HCT116 (cell line): ENCODE data around the gene ANKIB1. TPM values are rescaled to one million over a fixed set of nuclear protein-coding genes. Genes with fewer than 3 reads are reported as not detected.

Source experiments
- ATAC-seq: fragments of 200-7000 bp; cut with Tn5 transposase; 2 replicates; pipeline ENCODE4 v1.9.1; 2020; ENCODE audit warnings: mild to moderate bottlenecking, moderate library complexity
- BruUV-seq: library from RNA; stranded (reverse); fragments of 400-500 nt; replicated peaks from 2 replicates; lab custom pipeline; 2021; lab: Mats Ljungman, UMichigan
- CTCF ChIA-PET: fragments of 300-600 bp; sonication (Branson Sonifier 250); formaldehyde crosslinking; loops from one replicate; lab custom pipeline; 2021; ENCODE audit warnings: antibody characterized with exemption; lab: Charles Lee
- POLR2A ChIA-PET: fragments of 300-600, 350-600 bp; sonication (Branson Sonifier 250); formaldehyde crosslinking; loops from one replicate; lab custom pipeline; 2021; ENCODE audit warnings: antibody characterized with exemption; lab: Charles Lee
- RAD21 ChIA-PET, 2 experiments: fragments of 300-600 bp; sonication (Branson Sonifier 250); formaldehyde crosslinking; loops; one replicate each; lab custom pipeline; 2023; ENCODE audit warnings: low total read pairs in 2 of 2; ENCODE audit not compliant: uncharacterized antibody in 2 of 2, unreplicated experiment in 2 of 2, low non-redundant PET in 1 of 2; lab: Charles Lee
- DNase-seq: peaks from one replicate; pipeline ENCODE4 v3.0.0-alpha.2; 2010; ENCODE audit warnings: low read depth, low spot score
- H2AFZ ChIP-seq: fragments of 200-600 bp; shearing (Covaris generic), sonication (generic); 2 replicates; pipeline ENCODE4 v1.6.1; 2017; ENCODE audit warnings: low read depth, mixed run types, mixed read lengths, antibody characterized with exemption, low read length; ENCODE audit not compliant: poor library complexity, severe bottlenecking
- H3K27ac ChIP-seq: 2 replicates; pipeline ENCODE4 v1.5.1; 2012; ENCODE audit warnings: low read depth, low read length
- H3K27me3 ChIP-seq: fragments of 200-600 bp; sonication (generic); 2 replicates; pipeline ENCODE4 v1.6.1; 2016; ENCODE audit warnings: mixed run types, low read length, mixed read lengths; ENCODE audit not compliant: insufficient read depth
- H3K36me3 ChIP-seq, 2 experiments: fragments of 200-500 bp in 1 of 2; fragments of 200-600 bp in 1 of 2; sonication (Bioruptor generic) in 1 of 2; sonication (generic) in 1 of 2; 2 replicates each; pipeline versions ENCODE4 v1.5.1 to v1.6.1; 2014 to 2016; ENCODE audit warnings: low read length in 2 of 2, inconsistent platforms in 1 of 2, mixed read lengths in 1 of 2, mixed run types in 1 of 2; ENCODE audit not compliant: insufficient read depth in 2 of 2, control insufficient read depth in 1 of 2
- H3K4me1 ChIP-seq, 2 experiments: fragments of 200-600 bp in 1 of 2; sonication (generic) in 1 of 2; 2 replicates each; pipeline versions ENCODE4 v1.5.1 to v1.6.1; 2012 to 2017; ENCODE audit warnings: low read length in 2 of 2, inconsistent platforms in 1 of 2, mild to moderate bottlenecking in 1 of 2, mixed read lengths in 1 of 2, mixed run types in 1 of 2, moderate library complexity in 1 of 2; ENCODE audit not compliant: insufficient read depth in 2 of 2, control insufficient read depth in 1 of 2
- H3K4me2 ChIP-seq: fragments of 200-600 bp; sonication (generic); 2 replicates; pipeline ENCODE4 v1.6.1; 2017; ENCODE audit warnings: mixed run types, low read length, mixed read lengths
- H3K4me3 ChIP-seq, 2 experiments: fragments of 200-600 bp in 1 of 2; sonication (generic) in 1 of 2; replicated peaks in 1 of 2; 2 replicates each; pipeline ENCODE4 v1.5.1; 2011 to 2016; ENCODE audit warnings: low read length in 2 of 2, control low read depth in 1 of 2, low read depth in 1 of 2, mild to moderate bottlenecking in 1 of 2, mixed read lengths in 1 of 2, mixed run types in 1 of 2
- H3K79me2 ChIP-seq: fragments of 200-600 bp; sonication (generic); 2 replicates; pipeline ENCODE4 v1.6.1; 2017; ENCODE audit warnings: mild to moderate bottlenecking, mixed run types, low read length, moderate library complexity, mixed read lengths; ENCODE audit not compliant: insufficient read depth
- H3K9ac ChIP-seq: fragments of 200-600 bp; sonication (generic); 2 replicates; pipeline ENCODE4 v1.6.1; 2016; ENCODE audit warnings: low read length, mixed read lengths
- H3K9me2 ChIP-seq: fragments of 200-600 bp; sonication (generic), shearing (Covaris generic); 2 replicates; pipeline ENCODE4 v1.6.1; 2017; ENCODE audit warnings: mixed run types, mild to moderate bottlenecking, moderate library complexity; ENCODE audit not compliant: insufficient read depth
- H3K9me3 ChIP-seq, 2 experiments: fragments of 200-500 bp in 1 of 2; fragments of 200-600 bp in 1 of 2; sonication (Bioruptor generic) in 1 of 2; sonication (generic) in 1 of 2; 2 replicates each; pipeline ENCODE4 v1.6.1; 2014 to 2017; ENCODE audit warnings: low read length in 2 of 2, mixed read lengths in 2 of 2, inconsistent platforms in 1 of 2, low read depth in 1 of 2, mild to moderate bottlenecking in 1 of 2, mixed run types in 1 of 2, moderate library complexity in 1 of 2; ENCODE audit not compliant: control insufficient read depth in 1 of 2, insufficient read depth in 1 of 2
- H4K20me1 ChIP-seq: fragments of 200-600 bp; sonication (generic), shearing (Covaris generic); 2 replicates; pipeline ENCODE4 v1.6.1; 2017; ENCODE audit warnings: mixed run types, mild to moderate bottlenecking, moderate library complexity; ENCODE audit not compliant: insufficient read depth
- CEBPB ChIP-seq: IDR thresholded peaks from 2 replicates; pipeline ENCODE4 v1.6.1; 2012; ENCODE audit warnings: low read depth
- EGR1 ChIP-seq: IDR thresholded peaks from 2 replicates; pipeline ENCODE4 v1.6.1; 2012; ENCODE audit warnings: low read depth
- EZH2 ChIP-seq: fragments of 200-600 bp; sonication (generic); IDR thresholded peaks from 2 replicates; pipeline ENCODE4 v1.6.1; 2017; ENCODE audit warnings: antibody characterized with exemption, mixed run types
- EZH2phosphoT487 ChIP-seq: fragments of 200-600 bp; IDR thresholded peaks from 2 replicates; pipeline ENCODE4 v1.6.1; 2018; ENCODE audit warnings: antibody characterized with exemption, borderline replicate concordance
- FOSL1 ChIP-seq: IDR thresholded peaks from 2 replicates; pipeline ENCODE4 v1.6.1; 2012; ENCODE audit warnings: low read depth
- POLR2A ChIP-seq: IDR thresholded peaks from 2 replicates; pipeline ENCODE4 v1.7.0; 2011; ENCODE audit warnings: borderline replicate concordance; ENCODE audit not compliant: insufficient read depth, insufficient read length; ENCODE audit errors: extremely low read depth
- POLR2AphosphoS5 ChIP-seq: IDR thresholded peaks from 2 replicates; pipeline ENCODE4 v1.6.1; 2011; ENCODE audit warnings: mild to moderate bottlenecking, low read depth, low read length, moderate library complexity
- RAD21 ChIP-seq: IDR thresholded peaks from 2 replicates; pipeline ENCODE4 v1.6.1; 2012; ENCODE audit warnings: low read depth, mild to moderate bottlenecking
- SP1 ChIP-seq: IDR thresholded peaks from 2 replicates; pipeline ENCODE4 v1.6.1; 2012; ENCODE audit warnings: low read depth
- YY1 ChIP-seq: IDR thresholded peaks from 2 replicates; pipeline ENCODE4 v1.6.1; 2011; ENCODE audit warnings: low read length, low read depth, moderate library complexity, mild to moderate bottlenecking; ENCODE audit not compliant: insufficient replicate concordance; ENCODE audit errors: extremely low read depth
- intact Hi-C: fragments of 100-400 bp; cut with micrococcal nuclease; formaldehyde crosslinking; loops from 2 replicates; pipeline ENCODE4 v1.10.0; 2022
- total RNA-seq: library from RNA; stranded (reverse); gene quantifications from one replicate; pipeline ENCODE4 v1.2.1, GENCODE V29; 2021; ENCODE audit not compliant: unreplicated experiment
- TF ChIP-seq, protein P1 (sequence below): IDR thresholded peaks from 2 replicates; pipeline ENCODE4 v1.6.1; 2012
- TF ChIP-seq, protein P2 (sequence below): IDR thresholded peaks from 2 replicates; pipeline ENCODE4 v1.6.1; 2012
- TF ChIP-seq, protein P3 (sequence below), 3 experiments: fragments of 200-600 bp in 1 of 3; sonication (generic) in 1 of 3; IDR thresholded peaks in 2 of 3; conservative IDR thresholded peaks in 1 of 3; 2 replicates each; pipeline ENCODE4 v1.5.1; 2012 to 2017; ENCODE audit warnings: low read depth in 2 of 3, low read length in 2 of 3, antibody characterized with exemption in 1 of 3, borderline replicate concordance in 1 of 3, control low read depth in 1 of 3, mild to moderate bottlenecking in 1 of 3, mixed read lengths in 1 of 3, mixed run types in 1 of 3, moderate library complexity in 1 of 3; ENCODE audit not compliant: insufficient read depth in 1 of 3

The ANKIB1 gene
- total RNA-seq, 1 experiment from 2014 or later: 41.2 TPM

DNA sequence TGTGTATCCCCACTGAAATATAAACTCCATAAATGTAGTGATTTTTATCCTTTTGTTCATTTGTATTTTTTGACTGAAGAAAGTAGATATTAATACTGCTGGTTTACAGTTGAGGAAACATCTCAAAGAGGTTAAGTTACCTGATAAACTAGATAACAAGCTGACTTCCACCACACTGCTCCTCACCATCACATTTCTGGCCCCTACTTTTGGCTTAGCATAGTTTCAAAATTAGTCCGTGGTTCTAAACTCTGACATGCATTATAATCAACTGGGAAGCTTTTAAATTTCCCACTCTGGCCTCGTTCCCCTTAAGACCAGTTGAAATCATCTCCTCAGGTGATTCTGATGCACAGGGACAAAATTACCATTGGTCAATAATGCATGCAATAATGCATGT, 43.5 kb downstream of the ANKIB1 start:
- BruUV-seq: no TSS peak
- ChIA-PET CTCF (no interaction called here), POLR2A (no interaction called here), RAD21 (no interaction called here)
- no peak for ATAC-seq
- Histone ChIP-seq H3K36me3 (no peaks in the 10 kb centered on the region), H3K27ac (no peak overlapping the region), H3K4me2 (no peak overlapping the region), H3K79me2 (peaks cover 42% of the 10 kb centered on the region), H3K9ac (no peak overlapping the region), H4K20me1 (no peaks in the 10 kb centered on the region; the same call in 1 of the 2 replicates), H3K9me3 (no peaks in the 10 kb centered on the region), H2AFZ (no peak overlapping the region), H3K4me1 (peaks cover 0 to 3% of the 10 kb centered on the region in 2 experiments; a peak in 1 of 4 replicates), H3K9me2 (no peaks in the 10 kb centered on the region), H3K27me3 (no peaks in the 10 kb centered on the region), H3K4me3 (no peak overlapping the region)
- no peak for DNase-seq
- intact Hi-C loops: no loop called here
- TF ChIP-seq EZH2 (no peak), EGR1 (no peak)
- TF ChIP-seq, protein P1, sequence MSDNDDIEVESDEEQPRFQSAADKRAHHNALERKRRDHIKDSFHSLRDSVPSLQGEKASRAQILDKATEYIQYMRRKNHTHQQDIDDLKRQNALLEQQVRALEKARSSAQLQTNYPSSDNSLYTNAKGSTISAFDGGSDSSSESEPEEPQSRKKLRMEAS: no peak

DNA sequence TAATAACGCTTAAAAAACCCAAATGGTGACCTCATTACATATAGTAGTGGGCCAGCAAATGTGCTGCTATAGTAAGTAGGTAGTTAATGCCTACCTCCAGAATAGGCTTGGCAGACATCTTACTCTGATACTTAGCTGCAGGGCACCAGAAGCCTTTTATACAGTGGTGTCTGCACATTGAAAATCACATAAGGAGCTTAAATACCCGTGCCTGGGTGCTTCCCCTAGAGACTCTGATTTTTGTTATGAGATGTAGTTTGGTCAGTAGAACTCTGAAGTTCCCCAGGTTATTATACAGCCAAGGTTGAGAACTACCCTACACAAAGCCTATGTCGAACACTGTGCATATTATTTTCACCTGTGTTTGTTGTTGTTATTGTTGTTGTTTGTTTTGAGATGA, 47.2 kb downstream of the ANKIB1 start:
- Histone ChIP-seq H3K4me3 (no peak overlapping the region), H4K20me1 (no peaks in the 10 kb centered on the region; the same call in 1 of the 2 replicates), H2AFZ (no peak overlapping the region), H3K9me3 (no peaks in the 10 kb centered on the region), H3K9ac (no peak overlapping the region), H3K27ac (no peak overlapping the region), H3K9me2 (no peaks in the 10 kb centered on the region), H3K36me3 (no peaks in the 10 kb centered on the region), H3K4me1 (peaks cover 0 to 3% of the 10 kb centered on the region in 2 experiments; a peak in 1 of 4 replicates), H3K27me3 (no peaks in the 10 kb centered on the region), H3K4me2 (no peak overlapping the region), H3K79me2 (peaks cover 30% of the 10 kb centered on the region)
- RAD21 ChIA-PET: no interaction called here
- BruUV-seq: no TSS peak
- CTCF ChIA-PET: no interaction called here
- no peak for DNase-seq
- POLR2A ChIA-PET: no interaction called here
- intact Hi-C loops: no loop called here
- TF ChIP-seq FOSL1 (no peak), YY1 (no peak), SP1 (no peak), RAD21 (no peak), CEBPB (no peak), EZH2 (no peak), POLR2A (no peak), EZH2phosphoT487 (no peak), POLR2AphosphoS5 (no peak)
- TF ChIP-seq, protein P1: no peak
- TF ChIP-seq, protein P2, sequence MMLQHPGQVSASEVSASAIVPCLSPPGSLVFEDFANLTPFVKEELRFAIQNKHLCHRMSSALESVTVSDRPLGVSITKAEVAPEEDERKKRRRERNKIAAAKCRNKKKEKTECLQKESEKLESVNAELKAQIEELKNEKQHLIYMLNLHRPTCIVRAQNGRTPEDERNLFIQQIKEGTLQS: no peak
- TF ChIP-seq, protein P3, sequence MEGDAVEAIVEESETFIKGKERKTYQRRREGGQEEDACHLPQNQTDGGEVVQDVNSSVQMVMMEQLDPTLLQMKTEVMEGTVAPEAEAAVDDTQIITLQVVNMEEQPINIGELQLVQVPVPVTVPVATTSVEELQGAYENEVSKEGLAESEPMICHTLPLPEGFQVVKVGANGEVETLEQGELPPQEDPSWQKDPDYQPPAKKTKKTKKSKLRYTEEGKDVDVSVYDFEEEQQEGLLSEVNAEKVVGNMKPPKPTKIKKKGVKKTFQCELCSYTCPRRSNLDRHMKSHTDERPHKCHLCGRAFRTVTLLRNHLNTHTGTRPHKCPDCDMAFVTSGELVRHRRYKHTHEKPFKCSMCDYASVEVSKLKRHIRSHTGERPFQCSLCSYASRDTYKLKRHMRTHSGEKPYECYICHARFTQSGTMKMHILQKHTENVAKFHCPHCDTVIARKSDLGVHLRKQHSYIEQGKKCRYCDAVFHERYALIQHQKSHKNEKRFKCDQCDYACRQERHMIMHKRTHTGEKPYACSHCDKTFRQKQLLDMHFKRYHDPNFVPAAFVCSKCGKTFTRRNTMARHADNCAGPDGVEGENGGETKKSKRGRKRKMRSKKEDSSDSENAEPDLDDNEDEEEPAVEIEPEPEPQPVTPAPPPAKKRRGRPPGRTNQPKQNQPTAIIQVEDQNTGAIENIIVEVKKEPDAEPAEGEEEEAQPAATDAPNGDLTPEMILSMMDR (IDR thresholded peaks at IDR 0.05 in 2 of 3, conservative IDR thresholded peaks at IDR 0.05 in 1 of 3; ENCODE audit: borderline replicate concordance in 1 of 3, insufficient read depth in 1 of 3, low read depth in 2 of 3, low read length in 2 of 3): no peak
- no peak for ATAC-seq
